ENCODE measurements around the gene CALN1. TPM values are rescaled to one million over a fixed set of nuclear protein-coding genes. Genes with fewer than 3 reads are reported as not detected.

CALN1 gene
- total and polyA plus RNA-seq, 12 donors = not detected

GRCh38 chr7:72098807-72099580 lies 313.1 kb downstream of the CALN1 start:
- Histone ChIP-seq H3K27ac (no peak overlapping the region), H3K27me3 (no peaks in the 10 kb centered on the region), H3K4me1 (no peaks in the 10 kb centered on the region), H3K36me3 (no peaks in the 10 kb centered on the region), H3K4me3 (no peak overlapping the region), H3K9me3 (peaks cover 0 to 4% (median 0%) of the 10 kb centered on the region in 11 donors)
- intact Hi-C loops (cut with DNase I) = no loop called here
- WGBS, 2 donors = 62 to 69% methylated on average over 16 of the region's 16 CpGs
- peak in 1 of 8 donors; percentile 11 for ATAC-seq
- no peak for TF ChIP-seq CTCF (IDR thresholded peaks at IDR 0.05)
- no peak for DNase-seq

- Histone ChIP-seq H3K27ac (no peak overlapping the region), H3K4me1 (no peaks in the 10 kb centered on the region), H3K9me3 (peaks cover 0 to 12% (median 0%) of the 10 kb centered on the region in 11 donors), H3K36me3 (no peaks in the 10 kb centered on the region), H3K27me3 (no peaks in the 10 kb centered on the region), H3K4me3 (no peak overlapping the region)
- intact Hi-C loops (cut with DNase I) = no loop called here
- no peak for ATAC-seq
- DNase-seq = no peak
- TF ChIP-seq CTCF (IDR thresholded peaks at IDR 0.05) = no peak
- 82 to 90% methylated on average over 3 of the region's 3 CpGs for WGBS, 2 donors
These were observed 314.9 kb downstream of the CALN1 start for GRCh38 chr7:72097226-72097625.

DNA sequence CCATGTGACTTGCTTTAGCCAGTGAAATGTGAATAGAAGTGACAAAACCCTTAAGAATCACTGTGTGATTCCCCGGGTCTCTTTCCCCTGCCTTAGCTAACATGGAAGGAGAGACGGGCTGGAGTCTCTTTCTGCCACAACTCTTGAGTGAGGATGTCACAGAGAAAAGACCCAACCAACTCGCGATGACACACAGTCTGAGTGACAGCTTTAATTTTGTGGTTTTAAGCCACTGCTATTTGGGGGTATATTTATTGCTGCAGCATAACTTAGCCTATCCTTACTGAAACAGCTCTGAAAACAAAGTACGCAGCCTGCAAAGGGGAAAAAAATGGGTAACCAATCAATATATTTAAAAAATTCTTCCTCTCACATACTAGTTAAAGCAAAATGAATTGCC lies 319.4 kb downstream of the CALN1 start:
- H3K4me3 ChIP-seq = no peak overlapping the region
- TF ChIP-seq CTCF (IDR thresholded peaks at IDR 0.05) = no peak
- H3K9me3 ChIP-seq = peaks cover 0 to 22% (median 0%) of the 10 kb centered on the region in 11 donors
- H3K27ac ChIP-seq = no peak overlapping the region
- ATAC-seq = no peak
- 86% methylated on average over 5 of the region's 5 CpGs for WGBS, 2 donors
- H3K4me1 ChIP-seq = no peaks in the 10 kb centered on the region
- H3K36me3 ChIP-seq = no peaks in the 10 kb centered on the region
- no peak for DNase-seq
- intact Hi-C loops (cut with DNase I) = no loop called here
- H3K27me3 ChIP-seq = no peaks in the 10 kb centered on the region

DNA sequence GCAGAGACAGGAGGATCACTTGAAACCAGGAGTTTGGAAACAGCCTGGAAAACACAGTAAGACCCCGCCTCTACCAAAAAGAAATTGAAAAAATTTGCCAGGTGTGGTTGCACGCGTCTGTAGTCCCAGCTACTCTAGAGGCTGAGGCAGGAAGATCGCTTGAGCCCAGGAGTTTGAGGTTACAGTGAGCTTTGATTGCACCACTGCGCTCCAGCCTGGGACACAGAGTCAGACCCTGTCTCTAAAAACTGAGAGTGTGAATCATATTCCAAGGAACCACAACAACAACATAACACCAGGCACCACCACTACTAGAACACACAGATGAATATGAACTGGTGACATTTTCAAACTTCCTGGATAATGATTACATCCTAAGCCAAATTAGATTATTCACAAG lies 324.2 kb downstream of the CALN1 start:
- DNase-seq (no peak), ATAC-seq (no peak)
- H3K27ac ChIP-seq = no peak overlapping the region
- H3K4me1 ChIP-seq = no peaks in the 10 kb centered on the region
- no peaks in the 10 kb centered on the region for H3K27me3 ChIP-seq
- intact Hi-C loops (cut with DNase I) = no loop called here
- H3K4me3 ChIP-seq = no peak overlapping the region
- H3K9me3 ChIP-seq = peaks cover 0 to 18% (median 0%) of the 10 kb centered on the region in 11 donors
- H3K36me3 ChIP-seq = no peaks in the 10 kb centered on the region
- WGBS, 2 donors = 82 to 90% methylated on average over 5 of the region's 5 CpGs
- no peak for TF ChIP-seq CTCF (IDR thresholded peaks at IDR 0.05)

Measured in heart right ventricle (tissue), 16 donors.